22Rv1 (cell line): ENCODE results near the gene LMBR1.

Experiments
- ZFX ChIP-seq: fragments of 450-650 bp; IDR thresholded peaks from 2 replicates; pipeline ENCODE4 v1.6.1; 2017; ENCODE audit warnings: antibody characterized with exemption, borderline replicate concordance
- TF ChIP-seq, protein P1 (sequence below): fragments of 450-650 bp; IDR thresholded peaks from 2 replicates; pipeline ENCODE4 v1.5.1; 2017; ENCODE audit warnings: mild to moderate bottlenecking

DNA sequence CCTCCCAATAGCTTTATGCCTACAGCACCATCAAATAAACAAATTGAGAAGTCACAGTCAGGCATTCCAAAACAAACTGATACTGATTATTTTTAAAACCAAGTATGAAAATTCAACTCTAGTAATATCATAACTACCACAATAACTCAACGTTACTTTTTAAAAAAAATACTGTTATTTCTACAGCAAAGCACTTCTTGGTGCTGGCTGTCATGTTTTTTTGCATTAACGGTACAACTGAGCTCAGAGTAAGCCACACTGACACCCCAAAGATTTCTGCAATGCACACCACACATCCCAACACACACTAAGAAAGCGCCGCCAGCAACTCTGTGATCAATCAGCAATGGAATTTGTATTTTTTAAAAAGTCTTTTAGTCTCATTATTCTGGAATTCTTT, 138.8 kb downstream of the LMBR1 start:
- TF ChIP-seq, protein P1, sequence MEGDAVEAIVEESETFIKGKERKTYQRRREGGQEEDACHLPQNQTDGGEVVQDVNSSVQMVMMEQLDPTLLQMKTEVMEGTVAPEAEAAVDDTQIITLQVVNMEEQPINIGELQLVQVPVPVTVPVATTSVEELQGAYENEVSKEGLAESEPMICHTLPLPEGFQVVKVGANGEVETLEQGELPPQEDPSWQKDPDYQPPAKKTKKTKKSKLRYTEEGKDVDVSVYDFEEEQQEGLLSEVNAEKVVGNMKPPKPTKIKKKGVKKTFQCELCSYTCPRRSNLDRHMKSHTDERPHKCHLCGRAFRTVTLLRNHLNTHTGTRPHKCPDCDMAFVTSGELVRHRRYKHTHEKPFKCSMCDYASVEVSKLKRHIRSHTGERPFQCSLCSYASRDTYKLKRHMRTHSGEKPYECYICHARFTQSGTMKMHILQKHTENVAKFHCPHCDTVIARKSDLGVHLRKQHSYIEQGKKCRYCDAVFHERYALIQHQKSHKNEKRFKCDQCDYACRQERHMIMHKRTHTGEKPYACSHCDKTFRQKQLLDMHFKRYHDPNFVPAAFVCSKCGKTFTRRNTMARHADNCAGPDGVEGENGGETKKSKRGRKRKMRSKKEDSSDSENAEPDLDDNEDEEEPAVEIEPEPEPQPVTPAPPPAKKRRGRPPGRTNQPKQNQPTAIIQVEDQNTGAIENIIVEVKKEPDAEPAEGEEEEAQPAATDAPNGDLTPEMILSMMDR = no peak
- TF ChIP-seq ZFX = no peak
